IMR-90 (cell line): ENCODE data around the gene CCNG1.

Source experiments
- CEBPB ChIP-seq: IDR thresholded peaks from 2 replicates; pipeline ENCODE4 v1.6.1; 2012; ENCODE audit warnings: low read depth, low read length, improper control_type of control experiment
- CHD1 ChIP-seq: IDR thresholded peaks from 2 replicates; pipeline ENCODE4 v1.6.1; 2012; ENCODE audit warnings: low read depth, low read length, improper control_type of control experiment
- CTCF ChIP-seq: conservative IDR thresholded peaks from 2 replicates; pipeline ENCODE4 v1.5.1; 2012; ENCODE audit warnings: mild to moderate bottlenecking, low read depth, low read length, improper control_type of control experiment
- ELK1 ChIP-seq: fragments of 150-350 bp; IDR thresholded peaks from 2 replicates; pipeline ENCODE4 v1.6.1; 2016; ENCODE audit warnings: low read depth, mild to moderate bottlenecking, low read length, moderate library complexity, borderline replicate concordance
- MAFK ChIP-seq: IDR thresholded peaks from 2 replicates; pipeline ENCODE4 v1.6.1; 2012; ENCODE audit warnings: low read depth, low read length, improper control_type of control experiment
- MXI1 ChIP-seq: IDR thresholded peaks from 2 replicates; pipeline ENCODE4 v1.6.1; 2012; ENCODE audit warnings: low read depth, mild to moderate bottlenecking, low read length, moderate library complexity, borderline replicate concordance
- NFE2L2 ChIP-seq: fragments of 150-350 bp; IDR thresholded peaks from 2 replicates; pipeline ENCODE4 v1.6.1; 2016; ENCODE audit warnings: low read depth, mild to moderate bottlenecking, low read length
- POLR2A ChIP-seq: IDR thresholded peaks from 2 replicates; pipeline ENCODE4 v1.6.1; 2012; ENCODE audit warnings: mild to moderate bottlenecking, low read depth, low read length
- RAD21 ChIP-seq: IDR thresholded peaks from 2 replicates; pipeline ENCODE4 v1.6.1; 2012; ENCODE audit warnings: low read length, improper control_type of control experiment
- RCOR1 ChIP-seq: IDR thresholded peaks from 2 replicates; pipeline ENCODE4 v1.6.1; 2012; ENCODE audit warnings: mild to moderate bottlenecking, low read length, improper control_type of control experiment; ENCODE audit not compliant: insufficient replicate concordance
- RFX5 ChIP-seq: IDR thresholded peaks from 2 replicates; pipeline ENCODE4 v1.8.0; 2012; ENCODE audit warnings: low read depth, mild to moderate bottlenecking, low read length, moderate library complexity
- SMC3 ChIP-seq: fragments of 150-350 bp; IDR thresholded peaks from 2 replicates; pipeline ENCODE4 v1.6.1; 2016; ENCODE audit warnings: low read depth, mild to moderate bottlenecking, antibody characterized with exemption, low read length, moderate library complexity
- USF2 ChIP-seq: fragments of 150-350 bp; IDR thresholded peaks from 2 replicates; pipeline ENCODE4 v1.6.1; 2017; ENCODE audit warnings: mild to moderate bottlenecking, antibody characterized with exemption, low read length, low read depth

GRCh38 chr5:163459819-163460561 lies 22.6 kb downstream of the CCNG1 start, which contains the start of gene NUDCD2:
- peak; percentile 28 for TF ChIP-seq CTCF
- no peak for TF ChIP-seq RCOR1
- TF ChIP-seq POLR2A = peak; percentile 82
- TF ChIP-seq MAFK = no peak
- peak; percentile 78; the same call in 1 of the 2 replicates for TF ChIP-seq MXI1
- peak; percentile 5; the same call in 1 of the 2 replicates for TF ChIP-seq USF2
- no peak for TF ChIP-seq NFE2L2
- TF ChIP-seq RFX5 = no peak
- peak; percentile 71 for TF ChIP-seq CEBPB
- TF ChIP-seq CHD1 = no peak
- TF ChIP-seq RAD21 = no peak
- TF ChIP-seq ELK1 = no peak
- TF ChIP-seq SMC3 = no peak
